Fibroblast of the aortic adventitia (primary cell): Measurements from ENCODE around the gene GNG11. TPM values are rescaled to one million over a fixed set of nuclear protein-coding genes. Genes with fewer than 3 reads are reported as not detected.

ENCODE experiments used
- DNase-seq: peaks from one replicate; pipeline ENCODE4 v3.0.0-alpha.2; 2010; ENCODE audit warnings: low read depth
- H3K4me3 ChIP-seq: 2 replicates; pipeline ENCODE4 v1.5.1; 2011; ENCODE audit warnings: low read depth, mild to moderate bottlenecking, control low read depth, low read length, moderate library complexity
- CTCF ChIP-seq: IDR thresholded peaks from 2 replicates; pipeline ENCODE4 v1.5.1; 2011; ENCODE audit warnings: mild to moderate bottlenecking, low read length, control low read depth, inconsistent platforms; ENCODE audit not compliant: insufficient read depth
- total RNA-seq: library from RNA; depleted of rRNA; stranded (reverse); fragments of >200 nt; gene quantifications from 2 replicates; pipeline ENCODE4 v1.2.3, GENCODE V29; 2012; ENCODE audit warnings: low replicate concordance

Gene GNG11
- total RNA-seq, 1 donor, result 37.0 TPM

- no peak for TF ChIP-seq CTCF
- H3K4me3 ChIP-seq, result no peak overlapping the region
- no peak for DNase-seq
These were observed 37.6 kb upstream of the GNG11 start for GRCh38 chr7:93883917-93884345.

GRCh38 chr7:93884541-93884940 is 37.0 kb upstream of the GNG11 start:
- no peak for TF ChIP-seq CTCF
- DNase-seq, result no peak
- no peak overlapping the region for H3K4me3 ChIP-seq

GRCh38 chr7:93889261-93889660 is 32.3 kb upstream of the GNG11 start:
- peak overlapping the region; percentile 75 for H3K4me3 ChIP-seq
- peak; percentile 84 for DNase-seq
- TF ChIP-seq CTCF, result no peak

DNA sequence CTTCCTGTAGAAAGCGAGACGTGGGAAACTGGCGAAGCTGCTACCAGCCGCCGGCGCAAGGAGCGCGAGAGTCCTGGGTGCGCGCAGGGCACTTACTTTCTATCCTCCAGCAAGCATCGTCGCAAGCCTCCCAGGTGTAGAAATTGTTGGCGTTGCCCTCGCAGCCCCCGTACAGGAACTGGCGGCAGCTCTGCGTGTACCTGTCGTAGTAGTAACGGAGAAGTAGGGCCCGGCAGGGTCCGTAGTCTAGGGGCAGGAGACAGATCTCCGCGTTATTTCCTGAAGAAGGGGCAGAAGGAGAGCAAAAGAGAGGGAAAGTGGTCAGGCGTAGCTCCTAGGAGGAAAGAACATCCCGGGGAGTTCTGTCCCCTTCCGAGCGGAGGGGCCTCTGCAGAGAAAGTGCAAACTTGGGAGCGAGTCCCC is 31.5 kb upstream of the GNG11 start:
- H3K4me3 ChIP-seq, result peak overlapping the region; percentile 75
- TF ChIP-seq CTCF, result peak; percentile 6
- peak; percentile 70 for DNase-seq

GRCh38 chr7:93890464-93891068 is 31.0 kb upstream of the GNG11 start, which contains the start of gene TFPI2:
TSS of gene TFPI2 (minus strand) at chr7:93890753. CDS start at chr7:93890678, 75 bp downstream.
- peak within 1 kb of the TSS; percentile 75 for H3K4me3 ChIP-seq
- peak; percentile 70 for DNase-seq
- TF ChIP-seq CTCF, result peak; percentile 20

GRCh38 chr7:93894426-93894825 is 27.1 kb upstream of the GNG11 start:
- DNase-seq, result peak; percentile 20
- H3K4me3 ChIP-seq, result no peak overlapping the region
- TF ChIP-seq CTCF, result no peak
